Measurements from ENCODE around the gene MPHOSPH6. TPM values are rescaled to one million over a fixed set of nuclear protein-coding genes. Genes with fewer than 3 reads are reported as not detected.

The MPHOSPH6 gene
- total and polyA plus RNA-seq, 8 donors = 1.9 to 15.3 (median 6.9) TPM

DNA sequence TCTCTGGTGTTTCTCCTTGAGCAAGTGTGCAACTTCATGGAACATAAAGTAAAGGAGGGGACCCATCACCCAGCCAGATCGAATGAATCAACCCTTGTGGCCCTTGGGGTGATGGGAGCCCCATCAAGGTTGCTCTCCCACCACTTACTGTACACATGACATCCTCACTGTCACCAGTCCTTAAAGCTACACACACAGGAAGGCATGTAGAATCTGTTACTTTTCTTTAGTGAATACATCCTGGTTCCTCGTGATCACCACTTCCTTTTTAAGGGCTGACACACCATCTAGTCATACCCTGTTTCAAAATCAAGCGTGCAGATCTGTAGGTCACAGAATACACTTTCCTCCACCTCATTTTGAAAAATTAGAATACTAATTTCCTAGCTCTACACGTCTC lies 22.6 kb upstream of the MPHOSPH6 start:
- H3K27ac ChIP-seq = no peak overlapping the region
- ATAC-seq (peak in 2 of 4 donors; percentile 64 to 68), FAIRE-seq (no peak), DNase-seq (no peak)
- H3K4me3 ChIP-seq = no peak overlapping the region
- no peaks in the 10 kb centered on the region for H3K4me1 ChIP-seq
- intact Hi-C loops (cut with DNase I) = no loop called here
- H3K27me3 ChIP-seq = no peaks in the 10 kb centered on the region
- 43 to 63% methylated on average over 4 of the region's 4 CpGs for WGBS, 2 donors
- H3K9me3 ChIP-seq = no peaks in the 10 kb centered on the region
- no peaks in the 10 kb centered on the region for H3K36me3 ChIP-seq
- TF ChIP-seq, protein P1, sequence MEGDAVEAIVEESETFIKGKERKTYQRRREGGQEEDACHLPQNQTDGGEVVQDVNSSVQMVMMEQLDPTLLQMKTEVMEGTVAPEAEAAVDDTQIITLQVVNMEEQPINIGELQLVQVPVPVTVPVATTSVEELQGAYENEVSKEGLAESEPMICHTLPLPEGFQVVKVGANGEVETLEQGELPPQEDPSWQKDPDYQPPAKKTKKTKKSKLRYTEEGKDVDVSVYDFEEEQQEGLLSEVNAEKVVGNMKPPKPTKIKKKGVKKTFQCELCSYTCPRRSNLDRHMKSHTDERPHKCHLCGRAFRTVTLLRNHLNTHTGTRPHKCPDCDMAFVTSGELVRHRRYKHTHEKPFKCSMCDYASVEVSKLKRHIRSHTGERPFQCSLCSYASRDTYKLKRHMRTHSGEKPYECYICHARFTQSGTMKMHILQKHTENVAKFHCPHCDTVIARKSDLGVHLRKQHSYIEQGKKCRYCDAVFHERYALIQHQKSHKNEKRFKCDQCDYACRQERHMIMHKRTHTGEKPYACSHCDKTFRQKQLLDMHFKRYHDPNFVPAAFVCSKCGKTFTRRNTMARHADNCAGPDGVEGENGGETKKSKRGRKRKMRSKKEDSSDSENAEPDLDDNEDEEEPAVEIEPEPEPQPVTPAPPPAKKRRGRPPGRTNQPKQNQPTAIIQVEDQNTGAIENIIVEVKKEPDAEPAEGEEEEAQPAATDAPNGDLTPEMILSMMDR (IDR thresholded peaks at IDR 0.05) = no peak

GRCh38 chr16:82190386-82190785 lies 20.4 kb upstream of the MPHOSPH6 start:
- 79 to 85% methylated on average over 2 of the region's 2 CpGs for WGBS, 2 donors
- ATAC-seq = no peak

DNA sequence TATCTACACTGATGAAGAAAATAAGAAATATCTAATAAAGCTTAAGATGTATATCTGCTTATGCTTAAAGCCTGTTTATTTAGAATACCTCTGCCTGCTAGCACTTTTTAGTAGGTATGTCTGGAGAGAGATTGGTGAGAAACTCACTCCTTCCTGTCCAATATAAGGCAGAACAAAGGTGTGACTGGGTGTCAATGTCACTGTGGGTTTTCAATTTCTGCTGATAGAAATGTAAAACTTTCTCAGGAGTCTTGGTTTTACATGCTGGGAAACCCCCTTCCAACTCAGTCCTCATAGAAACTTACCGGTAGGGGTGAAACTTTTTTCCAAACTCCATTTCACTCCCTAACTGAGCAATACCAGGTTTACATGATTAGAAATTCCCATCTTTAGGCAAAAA lies 17.8 kb upstream of the MPHOSPH6 start:
- intact Hi-C loops (cut with DNase I) = no loop called here
- H3K27me3 ChIP-seq = peaks cover 0 to 6% (median 0%) of the 10 kb centered on the region in 4 donors
- DNase-seq (no peak), ATAC-seq (no peak), FAIRE-seq (no peak)
- H3K36me3 ChIP-seq = no peaks in the 10 kb centered on the region
- H3K4me3 ChIP-seq = no peak overlapping the region
- no peaks in the 10 kb centered on the region for H3K4me1 ChIP-seq
- TF ChIP-seq, protein P1 (IDR thresholded peaks at IDR 0.05) = no peak
- 81 to 86% methylated on average over 1 of the region's 1 CpG for WGBS, 2 donors
- no peaks in the 10 kb centered on the region for H3K9me3 ChIP-seq
- H3K27ac ChIP-seq = no peak overlapping the region

More at GRCh38 chr16:82190386-82190785, 20.4 kb upstream of the MPHOSPH6 start:
- FAIRE-seq (no peak), DNase-seq (no peak)
- no peak overlapping the region for H3K4me3 ChIP-seq
- intact Hi-C loops (cut with DNase I) = no loop called here
- H3K4me1 ChIP-seq = no peaks in the 10 kb centered on the region
- H3K36me3 ChIP-seq = no peaks in the 10 kb centered on the region
- H3K27ac ChIP-seq = no peak overlapping the region
- TF ChIP-seq, protein P1 (IDR thresholded peaks at IDR 0.05) = no peak
- H3K27me3 ChIP-seq = no peaks in the 10 kb centered on the region
- no peaks in the 10 kb centered on the region for H3K9me3 ChIP-seq

GRCh38 chr16:82185012-82185411 lies 15.0 kb upstream of the MPHOSPH6 start:
- Histone ChIP-seq H3K27me3 (peaks cover 0 to 6% (median 1%) of the 10 kb centered on the region in 4 donors), H3K4me3 (no peak overlapping the region), H3K4me1 (no peaks in the 10 kb centered on the region), H3K36me3 (no peaks in the 10 kb centered on the region), H3K9me3 (no peaks in the 10 kb centered on the region), H3K27ac (no peak overlapping the region)
- intact Hi-C loops (cut with DNase I) = no loop called here
- ATAC-seq = no peak
- TF ChIP-seq, protein P1 (IDR thresholded peaks at IDR 0.05) = no peak
- no peak for DNase-seq
- no peak for FAIRE-seq

DNA sequence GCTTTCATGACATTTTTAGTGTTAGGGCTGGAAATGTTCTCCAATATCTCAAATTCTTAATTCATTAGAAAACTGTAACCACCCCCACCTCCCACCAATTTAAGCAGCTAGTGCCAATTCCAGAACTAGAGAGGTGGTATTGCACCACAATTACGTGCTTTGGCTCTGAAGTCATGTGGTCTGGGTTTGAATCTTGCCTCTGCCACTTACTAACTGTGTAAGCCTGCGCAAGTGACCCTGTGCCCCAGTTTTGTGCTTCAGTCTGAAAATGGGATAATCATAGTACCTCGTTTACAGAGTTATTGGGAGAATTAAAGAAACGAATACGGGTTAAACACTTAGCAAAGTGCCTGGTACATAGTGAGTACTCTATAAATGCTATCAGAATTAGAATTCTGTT lies 14.2 kb upstream of the MPHOSPH6 start:
- FAIRE-seq (no peak), ATAC-seq (no peak), DNase-seq (no peak)
- no peaks in the 10 kb centered on the region for H3K9me3 ChIP-seq
- no peak overlapping the region for H3K27ac ChIP-seq
- H3K27me3 ChIP-seq = peaks cover 0 to 6% (median 1%) of the 10 kb centered on the region in 4 donors
- TF ChIP-seq, protein P1 (IDR thresholded peaks at IDR 0.05) = no peak
- no peaks in the 10 kb centered on the region for H3K4me1 ChIP-seq
- WGBS, 2 donors = 61 to 74% methylated on average over 5 of the region's 5 CpGs
- no peaks in the 10 kb centered on the region for H3K36me3 ChIP-seq
- intact Hi-C loops (cut with DNase I) = no loop called here
- no peak overlapping the region for H3K4me3 ChIP-seq
